HG03442 (cell line): ENCODE measurements around the gene BAIAP2L2.

Experiments
- ATAC-seq: cut with Tn5 transposase; IDR thresholded peaks from one replicate; pipeline ENCODE4 v1.9.1; 2021; ENCODE audit warnings: mild to moderate bottlenecking, moderate library complexity; ENCODE audit not compliant: unreplicated experiment

BAIAP2L2 gene

DNA sequence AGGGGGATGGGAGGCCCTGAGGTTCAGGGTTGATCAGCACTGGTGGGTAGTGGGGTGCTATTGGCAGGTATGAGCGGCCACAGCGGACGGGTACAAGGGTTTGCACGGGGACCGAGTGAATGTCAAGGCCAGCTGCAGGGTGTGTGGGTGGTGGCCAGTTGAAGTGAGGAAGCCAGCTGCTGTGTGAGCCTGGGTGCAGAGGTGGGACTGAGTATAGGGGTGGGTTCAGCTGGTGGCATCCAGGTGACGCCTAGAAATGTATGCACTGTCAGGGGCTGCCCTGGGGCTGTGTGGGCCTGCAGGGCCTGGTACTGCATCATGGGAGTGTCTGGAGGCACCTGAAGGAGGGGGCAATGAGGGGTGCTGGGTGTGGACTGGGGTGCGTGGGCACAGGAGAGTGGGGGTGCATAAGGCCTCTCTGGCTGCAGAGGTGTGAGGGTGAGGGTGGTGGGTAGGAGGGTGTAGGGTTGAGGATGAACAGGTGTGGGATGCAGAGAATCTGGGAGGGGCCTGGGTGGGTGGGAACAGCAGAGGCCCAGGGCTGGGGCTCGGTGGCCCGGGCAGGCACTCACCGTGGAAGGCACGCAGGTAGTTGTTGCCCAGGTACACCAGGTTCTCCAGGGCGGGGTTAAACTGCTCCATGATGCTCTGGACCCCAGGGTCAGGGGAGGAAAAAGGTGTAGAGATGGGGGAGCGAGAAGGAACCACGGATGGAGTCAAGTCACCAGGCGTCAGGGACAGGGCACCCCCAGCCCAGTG lies 1.7 kb downstream of the BAIAP2L2 start:
- no peak for ATAC-seq

DNA sequence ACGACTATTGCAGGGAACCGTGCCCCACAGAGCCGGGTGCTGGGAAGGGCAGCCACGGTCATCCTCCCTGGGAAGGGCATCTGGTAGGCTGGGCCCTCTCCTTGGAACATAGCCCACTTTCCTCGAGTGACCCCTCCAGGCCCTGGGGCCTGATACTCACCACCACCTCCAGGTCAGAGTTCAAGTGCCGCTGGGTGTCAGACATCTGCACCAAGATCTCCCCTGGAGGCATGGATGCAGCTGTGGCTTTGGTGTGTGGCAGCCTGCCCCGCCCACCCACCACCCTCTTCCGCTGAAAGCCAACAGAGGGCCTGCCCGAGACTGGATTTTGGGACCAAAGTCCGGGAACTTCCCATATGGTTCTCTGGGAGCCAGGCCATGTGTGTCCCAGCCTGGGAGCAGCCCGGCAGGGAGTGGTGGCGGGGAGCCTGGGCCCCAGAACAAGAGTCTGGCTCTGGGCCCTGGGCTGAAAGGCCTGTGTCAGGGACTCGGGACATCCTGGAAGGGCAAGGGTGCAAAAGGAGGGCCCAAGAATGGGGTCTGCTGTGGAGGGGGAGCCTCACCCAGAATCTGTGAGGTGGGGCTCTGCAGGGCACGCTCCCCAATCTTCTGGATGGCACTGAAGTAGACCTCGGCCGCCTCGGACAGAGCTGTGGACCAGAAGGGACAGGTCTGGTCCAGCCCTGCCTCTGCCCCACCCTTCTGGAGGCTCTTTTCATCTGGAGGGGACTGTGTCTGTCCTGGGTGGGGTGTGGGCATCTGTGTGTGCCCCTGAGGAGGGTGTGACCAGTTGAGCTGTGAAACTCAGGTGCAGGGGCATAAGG lies 2.6 kb downstream of the BAIAP2L2 start:
- ATAC-seq: no peak

DNA sequence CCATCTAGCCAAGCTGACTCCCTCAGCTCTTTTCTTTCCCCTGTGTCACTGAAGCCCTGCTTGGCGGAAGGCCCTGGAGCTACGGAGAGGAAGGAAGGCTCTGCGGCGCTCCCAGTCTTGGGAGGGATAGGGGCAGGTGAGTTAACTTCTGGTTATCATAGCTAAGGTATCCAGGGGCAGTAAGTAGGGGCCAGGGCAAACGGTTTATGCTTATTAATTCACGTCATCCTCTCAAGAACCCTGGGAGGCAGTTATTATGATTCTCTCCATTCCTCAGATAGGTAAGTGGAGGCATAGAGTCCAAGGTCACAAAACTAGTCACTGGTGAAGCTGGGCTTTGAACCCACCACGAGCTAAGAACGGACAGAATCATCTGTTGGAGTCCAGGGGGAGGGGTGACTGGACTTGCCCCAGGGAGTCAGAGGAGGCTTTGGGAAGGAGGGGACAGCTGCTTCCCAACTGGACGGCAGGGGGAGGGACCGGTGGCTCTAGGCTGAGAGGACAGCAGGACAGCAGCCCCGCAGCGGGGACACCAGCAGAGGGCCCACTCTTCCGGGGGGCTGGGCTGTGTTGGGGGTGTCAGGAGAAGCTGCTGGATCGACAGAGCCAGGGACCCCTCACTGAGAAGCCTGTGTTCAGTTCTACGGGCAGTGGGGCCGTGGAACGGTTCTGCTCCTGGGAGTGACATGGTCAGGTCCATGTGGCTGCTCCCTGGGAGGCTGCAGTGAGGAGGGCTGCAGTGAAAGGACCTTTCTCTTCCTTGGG lies 3.5 kb downstream of the BAIAP2L2 start:
- no peak for ATAC-seq

GRCh38 chr22:38104084-38104483 lies 6.4 kb downstream of the BAIAP2L2 start:
- no peak for ATAC-seq

DNA sequence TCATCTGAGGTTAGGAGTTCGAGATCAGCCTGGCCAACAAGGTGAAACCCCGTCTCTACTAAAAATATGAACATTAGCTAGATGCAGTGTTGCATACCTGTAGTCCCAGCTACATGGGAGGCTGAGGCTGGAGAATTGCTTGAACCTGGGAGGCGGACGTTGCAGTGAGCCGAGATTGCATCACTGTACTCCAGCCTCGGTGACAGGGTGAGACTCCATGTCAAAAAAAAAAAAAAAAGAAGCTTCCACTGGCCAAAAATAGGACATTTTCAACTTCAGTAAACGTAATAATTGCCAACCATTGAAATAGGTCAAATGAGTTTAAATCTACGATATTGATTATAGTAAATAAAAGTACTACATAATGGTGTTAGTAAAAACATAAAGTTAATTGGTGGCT lies 6.8 kb downstream of the BAIAP2L2 start:
- ATAC-seq: no peak

DNA sequence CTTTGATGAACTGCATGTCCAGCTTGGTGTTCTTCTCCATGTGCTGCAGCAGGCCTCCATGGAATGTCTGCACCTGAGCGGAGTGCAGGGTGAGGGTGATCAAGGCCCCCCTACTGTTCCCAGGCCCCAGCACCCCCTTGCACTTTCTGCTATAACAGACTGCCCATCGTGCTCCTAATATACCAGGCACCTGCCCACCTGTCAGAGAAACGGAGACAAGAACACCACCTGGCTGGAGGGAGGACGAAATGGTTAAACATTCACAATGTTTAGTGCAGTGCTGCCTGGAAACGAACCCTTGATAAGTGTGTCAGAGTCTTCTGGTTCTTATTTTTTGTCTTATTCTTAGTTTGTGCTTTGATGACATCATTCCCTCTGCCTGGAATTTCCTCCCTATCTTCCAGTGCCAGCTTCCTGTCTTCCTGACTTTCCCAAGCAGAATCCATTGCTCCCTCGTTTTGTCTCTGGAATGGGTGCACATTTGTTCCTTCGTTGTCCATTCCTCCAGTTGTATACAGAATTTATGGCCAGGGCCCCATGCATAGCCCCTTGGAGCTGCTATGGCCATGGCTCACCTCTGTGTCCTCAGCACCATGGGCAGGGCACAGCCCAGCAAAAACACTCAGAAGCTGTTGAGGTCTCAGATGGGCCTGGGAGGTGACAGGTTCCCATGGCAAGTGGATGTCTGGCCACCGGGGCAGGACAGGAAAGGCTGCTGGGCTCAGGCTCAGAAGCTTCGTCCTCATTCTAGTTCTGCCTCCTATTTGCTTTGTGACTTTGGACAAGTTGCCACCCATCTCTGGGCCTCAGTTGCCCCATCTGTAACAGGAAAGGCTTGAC lies 11.9 kb downstream of the BAIAP2L2 start:
- ATAC-seq: no peak

GRCh38 chr22:38097557-38098409 lies 12.7 kb downstream of the BAIAP2L2 start:
- no peak for ATAC-seq

- ATAC-seq: no peak
These were observed 13.4 kb downstream of the BAIAP2L2 start for GRCh38 chr22:38097058-38097457.

DNA sequence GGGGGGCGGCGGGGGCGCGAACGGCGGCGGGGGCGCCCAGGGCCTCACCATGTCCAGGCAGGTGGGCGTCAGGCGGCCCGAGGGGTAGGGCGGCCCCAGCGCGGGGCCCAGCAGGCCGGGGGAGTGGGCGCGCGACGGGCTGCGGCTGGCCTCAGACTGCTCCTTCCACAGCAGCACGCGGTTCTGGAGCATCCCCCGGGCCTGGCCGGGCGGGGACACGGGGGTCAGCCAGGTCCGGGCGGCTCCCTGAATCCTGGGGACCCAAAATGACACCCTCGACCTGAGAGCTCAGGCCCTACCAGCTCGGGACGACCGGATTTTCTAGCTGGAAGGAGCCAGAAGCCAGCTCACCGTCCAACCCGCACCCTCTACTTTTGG lies 21.0 kb downstream of the BAIAP2L2 start:
- ATAC-seq: no peak

DNA sequence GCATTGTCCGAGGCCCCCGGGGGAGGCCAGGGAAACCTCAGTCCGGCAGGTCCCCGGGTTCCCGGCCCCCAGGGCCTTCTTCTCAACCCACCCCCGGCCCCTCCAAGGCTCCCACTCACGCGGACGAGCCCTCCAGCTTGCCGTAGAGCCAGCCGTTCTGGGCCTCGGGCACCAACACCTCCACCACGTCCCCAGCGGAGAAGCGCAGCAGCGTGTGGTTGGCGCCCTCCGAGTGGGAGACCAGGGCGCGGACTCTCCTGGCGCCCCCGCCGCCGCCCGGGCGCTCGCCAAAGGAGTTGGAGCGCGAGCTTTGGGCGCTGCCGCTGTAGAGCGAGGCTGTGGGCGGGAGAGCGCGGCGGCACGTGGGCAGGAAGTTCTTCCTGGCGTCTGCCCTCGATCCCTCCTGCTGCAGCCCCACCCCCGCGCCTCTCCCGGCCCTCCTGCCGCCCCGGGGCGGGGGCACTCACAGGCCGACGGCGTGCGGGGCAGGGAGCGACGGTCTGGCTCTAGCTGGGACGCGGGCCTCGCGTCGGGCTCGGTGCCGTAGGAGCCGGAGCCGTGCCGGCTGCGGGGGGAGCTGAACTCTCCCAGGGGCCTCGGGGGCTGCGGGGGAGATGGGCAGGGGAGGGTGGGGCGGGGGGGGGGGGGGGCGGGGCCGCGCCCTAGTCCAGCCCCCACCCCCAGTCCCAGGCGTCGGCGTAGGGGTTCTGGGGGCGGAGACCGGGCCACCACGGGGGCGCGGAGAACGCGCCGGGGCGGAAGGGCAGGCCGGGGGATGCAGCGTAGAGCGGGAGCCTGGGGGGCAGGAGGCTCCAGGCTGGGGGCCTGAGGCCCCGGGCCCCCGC lies 21.6 kb downstream of the BAIAP2L2 start:
- no peak for ATAC-seq

DNA sequence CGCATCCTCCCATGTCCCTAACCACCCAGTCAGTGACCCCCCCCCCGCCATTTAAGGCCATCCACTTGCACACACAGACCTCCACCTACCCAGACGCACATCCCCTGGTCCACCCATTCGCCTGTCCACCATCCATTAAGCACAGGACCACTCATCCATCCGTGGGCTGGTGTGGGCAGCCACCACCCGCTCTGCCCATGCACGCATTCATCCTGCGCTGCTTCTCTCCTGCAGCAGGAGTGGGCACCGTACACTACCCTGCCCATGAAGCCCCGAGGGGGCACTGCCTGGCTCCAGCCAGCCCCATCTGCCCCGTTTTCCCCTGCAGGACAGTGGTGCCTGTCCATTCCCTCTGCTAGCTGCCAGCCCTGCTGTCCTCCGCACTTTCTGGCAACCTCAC lies 22.6 kb downstream of the BAIAP2L2 start:
- ATAC-seq: no peak

DNA sequence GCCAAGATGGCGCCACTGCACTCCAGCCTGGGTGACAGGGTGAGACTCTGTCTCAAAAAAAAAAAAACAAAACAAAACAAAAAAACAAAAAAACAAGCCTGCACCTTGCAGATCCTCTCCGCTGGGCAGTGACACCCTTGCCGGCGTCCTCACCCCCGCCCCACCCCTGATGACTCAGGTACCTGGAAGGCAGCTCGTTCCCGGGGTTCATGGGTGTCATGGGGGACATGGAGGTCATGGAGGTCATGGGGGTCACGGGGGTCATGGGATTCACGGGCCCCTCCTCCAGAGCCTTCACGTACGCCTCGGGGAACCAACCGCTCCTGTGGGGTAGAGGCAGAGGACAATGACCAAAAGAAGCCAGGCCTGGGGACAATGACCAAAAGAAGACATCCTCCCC lies 23.5 kb downstream of the BAIAP2L2 start:
- ATAC-seq: no peak

DNA sequence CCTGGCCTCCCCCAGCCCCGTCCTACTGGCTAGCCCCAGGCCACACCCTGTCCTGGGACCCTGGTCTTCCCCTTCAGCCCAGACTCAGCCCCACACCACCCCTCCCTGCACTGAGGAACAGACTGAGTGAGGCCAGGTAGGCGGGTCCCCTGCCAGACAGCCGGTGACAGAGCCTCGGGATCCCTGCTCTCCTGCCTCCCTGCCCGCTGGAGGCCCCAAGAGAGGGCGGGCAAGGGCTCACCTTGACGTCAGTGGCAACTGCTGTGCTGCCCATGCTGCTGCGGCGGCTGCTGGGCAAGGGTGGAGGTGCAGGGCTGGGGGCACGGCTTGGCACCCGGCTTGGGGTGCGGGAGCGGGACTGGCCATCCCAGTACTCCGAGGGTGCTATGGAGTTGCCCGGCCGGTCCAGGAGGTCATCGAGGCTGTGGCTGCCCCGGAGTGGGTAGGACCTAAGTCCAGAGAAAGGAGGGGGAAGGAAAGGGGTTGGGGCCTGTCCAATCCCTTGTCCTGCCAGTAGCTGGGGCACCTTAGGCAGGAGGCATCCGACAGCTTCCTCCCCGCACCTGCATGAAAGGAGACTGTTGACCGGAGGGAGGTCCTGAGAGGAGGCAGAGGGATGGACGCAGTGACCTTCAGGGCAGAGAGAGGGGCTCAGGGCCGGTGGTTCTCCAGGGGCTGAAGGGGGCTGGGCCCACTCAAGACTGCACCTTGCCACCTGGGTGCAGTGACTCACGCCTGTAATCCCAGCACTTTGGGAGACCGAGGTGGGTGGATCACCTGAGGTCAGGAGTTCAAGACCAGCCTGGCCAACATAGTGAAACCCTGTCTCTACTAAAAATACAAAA lies 24.3 kb downstream of the BAIAP2L2 start:
- no peak for ATAC-seq

GRCh38 chr22:38085501-38085900 lies 25.0 kb downstream of the BAIAP2L2 start:
- ATAC-seq: no peak

- no peak for ATAC-seq
These were observed 25.4 kb downstream of the BAIAP2L2 start for GRCh38 chr22:38085056-38085455.

GRCh38 chr22:38083931-38084631 lies 26.4 kb downstream of the BAIAP2L2 start, which contains the start of gene SLC16A8:
Gene SLC16A8, minus strand, starts transcription at chr22:38084184. Its CDS starts 1,311 bp downstream, at chr22:38082873.
- ATAC-seq: no peak

GRCh38 chr22:38082986-38083710 lies 27.3 kb downstream of the BAIAP2L2 start:
- ATAC-seq: no peak
